ENCODE measurements around the gene PPP1CA.

DNA sequence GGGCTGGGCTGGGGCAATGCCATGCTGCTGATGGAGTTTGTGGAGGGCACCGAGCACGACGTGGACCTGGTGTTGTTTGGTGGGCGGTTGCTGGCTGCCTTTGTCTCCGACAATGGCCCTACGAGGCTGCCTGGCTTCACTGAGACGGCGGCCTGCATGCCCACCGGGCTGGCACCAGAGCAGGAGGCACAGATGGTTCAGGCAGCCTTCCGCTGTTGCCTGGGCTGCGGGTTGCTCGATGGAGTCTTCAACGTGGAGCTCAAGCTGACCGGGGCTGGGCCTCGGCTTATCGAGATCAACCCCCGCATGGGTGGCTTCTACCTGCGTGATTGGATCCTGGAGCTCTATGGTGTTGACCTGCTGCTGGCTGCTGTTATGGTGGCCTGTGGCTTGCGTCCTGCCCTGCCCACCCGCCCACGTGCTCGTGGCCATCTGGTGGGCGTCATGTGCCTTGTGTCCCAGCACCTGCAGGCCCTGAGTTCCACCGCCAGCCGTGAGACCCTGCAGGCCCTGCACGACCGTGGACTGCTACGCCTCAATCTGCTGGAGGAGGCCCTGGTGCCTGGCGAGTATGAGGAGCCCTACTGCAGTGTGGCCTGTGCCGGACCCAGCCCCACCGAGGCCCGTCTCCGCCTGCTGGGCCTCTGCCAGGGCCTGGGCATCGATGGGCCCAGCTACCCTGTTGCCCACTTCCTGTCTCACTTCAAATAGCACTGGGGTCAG is 22.4 kb upstream of the PPP1CA start:
- TF ChIP-seq CTCF (conservative IDR thresholded peaks at IDR 0.05 in 1 of 2, IDR thresholded peaks at IDR 0.05 in 1 of 2; ENCODE audit: extremely low read depth in 1 of 2, insufficient read depth in 1 of 2, low read depth in 1 of 2, low read length in 2 of 2) (no peak), EZH2 (IDR thresholded peaks at IDR 0.05; ENCODE audit: borderline replicate concordance, low read length) (no peak)
